ENCODE measurements around the gene ZDHHC21.
"Not testable (repeated sequence)": the region's sequence is repeated elsewhere in the genome, so short reads cannot be mapped to it uniquely, and the experiment has no call there.

Gene ZDHHC21

GRCh38 chr9:14682616-14683015, 10.6 kb downstream of the ZDHHC21 start:
- DNase-seq (ENCODE audit: low read depth) = not testable (repeated sequence)

- DNase-seq (ENCODE audit: low read depth) = no peak
These were observed 14.5 kb downstream of the ZDHHC21 start for GRCh38 chr9:14678776-14679175.

GRCh38 chr9:14677872-14678271, 15.4 kb downstream of the ZDHHC21 start:
- no peak for DNase-seq (ENCODE audit: low read depth)

- no peak for DNase-seq (ENCODE audit: low read depth)
These were observed 15.8 kb downstream of the ZDHHC21 start for GRCh38 chr9:14677396-14677795.

GRCh38 chr9:14674630-14675029, 18.6 kb downstream of the ZDHHC21 start:
- no peak for DNase-seq (ENCODE audit: low read depth)

GRCh38 chr9:14671377-14671776, 21.9 kb downstream of the ZDHHC21 start:
- no peak for DNase-seq (ENCODE audit: low read depth)

- peak; percentile 76 for DNase-seq (ENCODE audit: low read depth)
These were observed 22.5 kb downstream of the ZDHHC21 start for GRCh38 chr9:14670718-14671117.

- DNase-seq (ENCODE audit: low read depth) = not testable (repeated sequence)
These were observed 29.2 kb downstream of the ZDHHC21 start for GRCh38 chr9:14664022-14664421.

GRCh38 chr9:14662060-14662453, 31.2 kb downstream of the ZDHHC21 start:
- DNase-seq (ENCODE audit: low read depth) = no peak

GRCh38 chr9:14661421-14662059, 31.7 kb downstream of the ZDHHC21 start:
- peak; percentile 60 for DNase-seq (ENCODE audit: low read depth)

- DNase-seq (ENCODE audit: low read depth) = no peak
These were observed 32.5 kb downstream of the ZDHHC21 start for GRCh38 chr9:14660721-14661120.

- no peak for DNase-seq (ENCODE audit: low read depth)
These were observed 38.3 kb downstream of the ZDHHC21 start for GRCh38 chr9:14654932-14655331.

GRCh38 chr9:14653511-14653910, 39.7 kb downstream of the ZDHHC21 start:
- DNase-seq (ENCODE audit: low read depth) = no peak

- peak; percentile 53 for DNase-seq (ENCODE audit: low read depth)
These were observed 40.4 kb downstream of the ZDHHC21 start for GRCh38 chr9:14652729-14653377.

- no peak for DNase-seq (ENCODE audit: low read depth)
These were observed 42.6 kb downstream of the ZDHHC21 start for GRCh38 chr9:14650596-14650995.

- DNase-seq (ENCODE audit: low read depth) = peak; percentile 65
These were observed 47.6 kb downstream of the ZDHHC21 start for GRCh38 chr9:14645648-14646047.

GRCh38 chr9:14640967-14641366, 52.3 kb downstream of the ZDHHC21 start:
- DNase-seq (ENCODE audit: low read depth) = no peak

GRCh38 chr9:14640294-14640693, 52.9 kb downstream of the ZDHHC21 start:
- no peak for DNase-seq (ENCODE audit: low read depth)

GRCh38 chr9:14633906-14634565, 59.2 kb downstream of the ZDHHC21 start:
- no peak for DNase-seq (ENCODE audit: low read depth)

GRCh38 chr9:14633148-14633547, 60.1 kb downstream of the ZDHHC21 start:
- no peak for DNase-seq (ENCODE audit: low read depth)

- no peak for DNase-seq (ENCODE audit: low read depth)
These were observed 65.7 kb downstream of the ZDHHC21 start for GRCh38 chr9:14627513-14627912.

GRCh38 chr9:14618836-14619420, 74.3 kb downstream of the ZDHHC21 start:
- DNase-seq (ENCODE audit: low read depth) = no peak

All from ELR (cell line).